Neural progenitor cell (in vitro differentiated cells): ENCODE results near the gene PLCG1. TPM values are rescaled to one million over a fixed set of nuclear protein-coding genes. Genes with fewer than 3 reads are reported as not detected.

Source experiments
- DNase-seq: peaks from one replicate; pipeline ENCODE4 v3.0.0-alpha.2; 2016; ENCODE audit warnings: low spot score
- H2AFZ ChIP-seq: fragments of 200-600 bp; sonication (generic); replicated peaks from 2 replicates; pipeline ENCODE4 v1.6.1; 2016; ENCODE audit warnings: antibody characterized with exemption
- H3F3A ChIP-seq: fragments of 200-600 bp; sonication (generic); 2 replicates; pipeline ENCODE4 v1.6.1; 2016; ENCODE audit warnings: antibody characterized with exemption, low read depth
- H3K27ac ChIP-seq: fragments of 200-600 bp; sonication (generic); 2 replicates; pipeline ENCODE4 v1.5.1; 2016; ENCODE audit warnings: mild to moderate bottlenecking
- H3K27me3 ChIP-seq: fragments of 200-600 bp; sonication (generic); 2 replicates; pipeline ENCODE4 v1.6.1; 2016; ENCODE audit warnings: mild to moderate bottlenecking, moderate library complexity
- H3K36me3 ChIP-seq: fragments of 200-600 bp; sonication (generic); 2 replicates; pipeline ENCODE4 v1.5.1; 2016
- H3K4me1 ChIP-seq: fragments of 200-600 bp; sonication (generic); 2 replicates; pipeline ENCODE4 v1.6.1; 2016; ENCODE audit warnings: mixed run types
- H3K4me2 ChIP-seq: fragments of 200-600 bp; sonication (generic); 2 replicates; pipeline ENCODE4 v1.6.1; 2016
- H3K4me3 ChIP-seq: fragments of 200-600 bp; sonication (generic); 2 replicates; pipeline ENCODE4 v1.5.1; 2016
- H3K79me2 ChIP-seq: fragments of 200-600 bp; sonication (generic); 2 replicates; pipeline ENCODE4 v1.6.1; 2016; ENCODE audit warnings: low read depth
- H3K9ac ChIP-seq: fragments of 200-600 bp; sonication (generic); 2 replicates; pipeline ENCODE4 v1.6.1; 2016
- H3K9me3 ChIP-seq: fragments of 200-600 bp; sonication (generic); 2 replicates; pipeline ENCODE4 v1.5.1; 2016; ENCODE audit warnings: low read depth
- H4K20me1 ChIP-seq: fragments of 200-600 bp; sonication (generic); 2 replicates; pipeline ENCODE4 v1.6.1; 2016; ENCODE audit warnings: low read depth
- H3K27ac Mint-ChIP-seq: 3 replicates; pipeline ENCODE4 v1.8.0; 2021; ENCODE audit warnings: mixed read lengths
- H3K27me3 Mint-ChIP-seq: 2 replicates; pipeline ENCODE4 v1.8.0; 2022; ENCODE audit warnings: low read depth, mild to moderate bottlenecking, inconsistent platforms, moderate library complexity, mixed read lengths; ENCODE audit not compliant: insufficient read depth
- H3K36me3 Mint-ChIP-seq: 3 replicates; pipeline ENCODE4 v1.8.0; 2021; ENCODE audit warnings: mixed read lengths
- H3K4me1 Mint-ChIP-seq: 3 replicates; pipeline ENCODE4 v1.8.0; 2021; ENCODE audit warnings: mixed read lengths
- H3K4me3 Mint-ChIP-seq: 3 replicates; pipeline ENCODE4 v1.8.0; 2021; ENCODE audit warnings: mild to moderate bottlenecking, moderate library complexity, mixed read lengths
- H3K9me3 Mint-ChIP-seq: 3 replicates; pipeline ENCODE4 v1.8.0; 2020; ENCODE audit warnings: mixed read lengths
- EZH2 ChIP-seq: fragments of 200-600 bp; sonication (generic); IDR thresholded peaks from 2 replicates; pipeline ENCODE4 v1.6.1; 2017; ENCODE audit warnings: antibody characterized with exemption, mild to moderate bottlenecking, moderate library complexity
- EZH2phosphoT487 ChIP-seq: fragments of 200-600 bp; sonication (generic); IDR thresholded peaks from 2 replicates; pipeline ENCODE4 v1.6.1; 2017; ENCODE audit warnings: antibody characterized with exemption
- microRNA-seq: library from miRNA; unstranded; fragments of <30 nt; microRNA quantifications from one replicate; pipeline ENCODE4, GENCODE V29; 2016
- small RNA-seq: library from RNA; depleted of rRNA; stranded (forward); fragments of <200 nt; gene quantifications from one replicate; pipeline ENCODE3, GENCODE V24; 2015
- total RNA-seq: library from RNA; depleted of rRNA; stranded (reverse); fragments of >200 nt; gene quantifications from 2 replicates; pipeline ENCODE4 v1.2.3, GENCODE V29; 2015; ENCODE audit warnings: low replicate concordance
- TF ChIP-seq, protein P1 (sequence below): fragments of 200-600 bp; sonication (generic); IDR thresholded peaks from 2 replicates; pipeline ENCODE4 v1.5.1; 2017; ENCODE audit warnings: antibody characterized with exemption, mild to moderate bottlenecking

PLCG1 gene
- total RNA-seq, 1 donor from 2014 or later: 146 TPM

DNA sequence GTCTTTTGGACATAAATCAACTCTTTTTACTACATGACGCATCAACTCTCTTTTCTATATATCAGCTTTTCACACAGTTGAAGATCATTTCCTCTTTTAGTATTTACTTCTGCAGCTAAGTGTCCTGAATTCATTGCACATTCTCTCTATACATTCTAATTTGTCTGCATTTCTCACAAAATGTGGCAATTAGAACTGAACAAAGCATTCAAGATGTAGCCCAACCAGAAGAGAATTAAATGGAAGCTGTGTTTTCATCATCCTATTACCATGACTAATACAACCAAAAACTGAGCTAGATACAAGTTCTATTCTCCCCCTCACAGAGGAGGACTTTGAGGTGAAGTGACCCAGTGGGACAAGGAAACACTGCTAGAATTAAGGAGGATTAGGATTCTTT lies 86.9 kb downstream of the PLCG1 start:
- H3K4me2 ChIP-seq: no peak overlapping the region
- no peaks in the 10 kb centered on the region for H3K27me3 ChIP-seq
- Mint-ChIP-seq H3K27ac (peak overlapping the region; percentile 18), H3K27me3 (no peaks in the 10 kb centered on the region), H3K4me1 (peaks cover 20% of the 10 kb centered on the region), H3K36me3 (peaks cover 2% of the 10 kb centered on the region), H3K4me3 (no peak overlapping the region), H3K9me3 (no peaks in the 10 kb centered on the region)
- H4K20me1 ChIP-seq: no peaks in the 10 kb centered on the region
- no peaks in the 10 kb centered on the region for H3K9me3 ChIP-seq
- peaks cover 18% of the 10 kb centered on the region for H3K4me1 ChIP-seq
- no peak for DNase-seq
- H3K36me3 ChIP-seq: no peaks in the 10 kb centered on the region
- H3F3A ChIP-seq: no peaks in the 10 kb centered on the region
- no peak overlapping the region for H2AFZ ChIP-seq
- TF ChIP-seq, protein P1, sequence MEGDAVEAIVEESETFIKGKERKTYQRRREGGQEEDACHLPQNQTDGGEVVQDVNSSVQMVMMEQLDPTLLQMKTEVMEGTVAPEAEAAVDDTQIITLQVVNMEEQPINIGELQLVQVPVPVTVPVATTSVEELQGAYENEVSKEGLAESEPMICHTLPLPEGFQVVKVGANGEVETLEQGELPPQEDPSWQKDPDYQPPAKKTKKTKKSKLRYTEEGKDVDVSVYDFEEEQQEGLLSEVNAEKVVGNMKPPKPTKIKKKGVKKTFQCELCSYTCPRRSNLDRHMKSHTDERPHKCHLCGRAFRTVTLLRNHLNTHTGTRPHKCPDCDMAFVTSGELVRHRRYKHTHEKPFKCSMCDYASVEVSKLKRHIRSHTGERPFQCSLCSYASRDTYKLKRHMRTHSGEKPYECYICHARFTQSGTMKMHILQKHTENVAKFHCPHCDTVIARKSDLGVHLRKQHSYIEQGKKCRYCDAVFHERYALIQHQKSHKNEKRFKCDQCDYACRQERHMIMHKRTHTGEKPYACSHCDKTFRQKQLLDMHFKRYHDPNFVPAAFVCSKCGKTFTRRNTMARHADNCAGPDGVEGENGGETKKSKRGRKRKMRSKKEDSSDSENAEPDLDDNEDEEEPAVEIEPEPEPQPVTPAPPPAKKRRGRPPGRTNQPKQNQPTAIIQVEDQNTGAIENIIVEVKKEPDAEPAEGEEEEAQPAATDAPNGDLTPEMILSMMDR: no peak
- TF ChIP-seq EZH2phosphoT487: no peak
- no peak for TF ChIP-seq EZH2
- no peak overlapping the region for H3K27ac ChIP-seq
- no peaks in the 10 kb centered on the region for H3K79me2 ChIP-seq
- no peak overlapping the region for H3K4me3 ChIP-seq
- no peak overlapping the region for H3K9ac ChIP-seq

DNA sequence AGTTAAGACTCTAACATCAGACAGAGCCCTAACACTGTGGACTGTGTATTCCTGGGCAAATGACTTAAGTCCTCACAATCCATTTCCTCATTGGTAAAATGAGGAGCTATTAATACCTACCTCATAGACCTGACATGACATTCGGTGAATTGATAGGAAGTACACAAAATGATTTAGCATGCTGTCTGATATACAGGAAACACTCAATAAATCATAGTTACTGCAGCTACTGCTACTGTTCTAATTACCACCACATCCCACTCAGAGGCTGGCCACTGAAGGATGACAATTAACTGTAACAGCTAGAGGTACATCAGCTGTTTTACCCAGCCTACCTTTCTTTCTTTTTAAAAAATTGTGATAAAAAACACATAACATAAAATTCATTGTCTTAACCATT lies 87.7 kb downstream of the PLCG1 start:
- Mint-ChIP-seq H3K4me3 (no peak overlapping the region), H3K27me3 (no peaks in the 10 kb centered on the region), H3K36me3 (peaks cover 2% of the 10 kb centered on the region), H3K4me1 (peaks cover 20% of the 10 kb centered on the region), H3K27ac (no peak overlapping the region), H3K9me3 (no peaks in the 10 kb centered on the region)
- Histone ChIP-seq H3K36me3 (no peaks in the 10 kb centered on the region), H3K9ac (no peak overlapping the region), H3K9me3 (no peaks in the 10 kb centered on the region), H3F3A (no peaks in the 10 kb centered on the region), H3K4me3 (no peak overlapping the region), H3K79me2 (no peaks in the 10 kb centered on the region), H3K27me3 (no peaks in the 10 kb centered on the region), H3K27ac (no peak overlapping the region), H2AFZ (no peak overlapping the region), H3K4me1 (peaks cover 18% of the 10 kb centered on the region), H4K20me1 (no peaks in the 10 kb centered on the region), H3K4me2 (no peak overlapping the region)
- TF ChIP-seq EZH2phosphoT487: no peak
- TF ChIP-seq, protein P1: no peak
- TF ChIP-seq EZH2: no peak
- DNase-seq: no peak

DNA sequence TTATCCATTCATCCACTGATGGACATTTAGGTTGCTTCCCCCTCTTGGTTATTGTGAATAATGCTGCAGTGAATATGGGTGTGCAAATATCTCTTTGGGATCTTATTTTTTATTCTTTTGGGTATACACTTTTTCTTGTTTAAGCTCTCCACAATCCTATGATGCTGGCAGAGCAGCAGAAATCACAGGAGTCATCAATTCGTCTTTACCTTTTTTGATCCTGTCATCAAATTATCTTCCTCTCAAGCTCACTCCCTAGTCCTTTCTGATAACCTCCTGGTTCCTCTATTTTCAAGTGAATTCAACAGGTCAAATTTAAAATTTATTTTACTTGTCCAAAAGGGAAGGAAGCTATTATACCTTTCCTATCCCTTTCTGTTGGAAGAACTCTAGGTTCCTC lies 89.1 kb downstream of the PLCG1 start:
- peaks cover 18% of the 10 kb centered on the region for H3K4me1 ChIP-seq
- H3K4me2 ChIP-seq: no peak overlapping the region
- H3F3A ChIP-seq: no peaks in the 10 kb centered on the region
- Mint-ChIP-seq H3K9me3 (no peaks in the 10 kb centered on the region), H3K27me3 (no peaks in the 10 kb centered on the region), H3K4me1 (peaks cover 20% of the 10 kb centered on the region), H3K36me3 (peaks cover 2% of the 10 kb centered on the region), H3K4me3 (no peak overlapping the region), H3K27ac (no peak overlapping the region)
- no peak overlapping the region for H2AFZ ChIP-seq
- H4K20me1 ChIP-seq: no peaks in the 10 kb centered on the region
- no peaks in the 10 kb centered on the region for H3K36me3 ChIP-seq
- no peak overlapping the region for H3K9ac ChIP-seq
- H3K79me2 ChIP-seq: no peaks in the 10 kb centered on the region
- no peak overlapping the region for H3K27ac ChIP-seq
- H3K4me3 ChIP-seq: no peak overlapping the region
- no peaks in the 10 kb centered on the region for H3K27me3 ChIP-seq
- TF ChIP-seq, protein P1: no peak
- TF ChIP-seq EZH2phosphoT487 (no peak), EZH2 (no peak)
- DNase-seq: no peak
- H3K9me3 ChIP-seq: no peaks in the 10 kb centered on the region

Small RNAs within 50 kb of the gene (microRNA-seq; reads per million reads assigned to microRNA genes)
- not detected for gene MIR6871

Small RNAs within 50 kb of the gene (small RNA-seq; reads per million reads assigned to genes)
- gene AL022394.1: not detected
- gene MIR6871: not detected

Other genes with a start within 250 kb of the PLCG1 start
- gene TOP1, start 108.7 kb upstream of the PLCG1 start, total RNA-seq: 31.6 and 58.9 TPM in 2 replicates
- 5.2 and 6.8 TPM in 2 replicates for gene ZHX3, start 180.2 kb downstream of the PLCG1 start, total RNA-seq
- 2.8 and 8.9 TPM in 2 replicates for gene LPIN3, start 203.3 kb downstream of the PLCG1 start, total RNA-seq
- gene EMILIN3, start 229.3 kb downstream of the PLCG1 start, total RNA-seq: 3.5 and 9.0 TPM in 2 replicates